ENCODE measurements around the gene ANKDD1B.
"Not testable (repeated sequence)": the region's sequence is repeated elsewhere in the genome, so short reads cannot be mapped to it uniquely, and the experiment has no call there.

Gene ANKDD1B

DNA sequence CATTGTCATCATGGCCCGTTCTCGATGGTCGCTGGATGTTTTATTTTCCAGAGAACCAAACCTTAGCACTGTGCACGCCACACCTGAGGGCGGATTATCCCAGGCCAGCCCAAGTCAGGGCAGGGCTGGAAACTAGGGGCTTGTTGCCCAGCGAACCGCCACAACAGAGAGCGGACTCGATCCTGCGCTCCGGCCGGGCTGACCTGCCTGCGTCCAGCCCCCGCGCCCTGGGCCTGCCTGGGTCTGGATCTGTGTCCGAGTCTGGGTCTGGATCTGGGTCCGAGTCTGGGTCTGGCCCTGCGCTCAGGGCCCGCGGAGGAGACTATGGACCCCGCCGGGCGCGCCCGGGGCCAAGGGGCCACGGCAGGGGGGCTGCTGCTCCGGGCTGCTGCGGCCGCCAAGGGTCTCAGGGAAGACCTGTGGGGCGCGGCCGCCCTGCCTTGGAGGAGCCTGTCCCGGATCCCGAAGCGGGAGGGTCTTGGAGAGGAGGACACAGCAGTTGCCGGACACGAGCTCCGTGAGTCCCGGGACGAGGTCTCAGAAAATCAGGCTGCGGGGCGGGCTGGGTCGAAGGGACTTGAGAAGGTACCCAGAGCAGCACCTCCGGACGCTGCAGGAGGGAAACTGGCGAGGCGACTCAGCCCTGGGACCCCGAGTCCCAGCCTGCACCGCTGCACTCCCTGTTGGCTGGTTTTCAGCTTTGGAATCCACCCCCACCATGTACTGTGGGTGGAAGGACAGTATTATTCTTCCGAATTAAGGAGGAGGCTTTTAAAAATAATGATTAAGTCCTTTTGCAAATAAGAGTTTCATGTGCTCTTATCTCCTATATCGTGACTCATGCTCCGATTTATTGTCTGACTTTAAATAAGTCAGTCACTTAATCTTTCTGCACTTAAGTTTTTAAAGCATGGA is at the start of gene ANKDD1B:
ANKDD1B (plus strand) TSS at position 143 of the 915 bp plus-strand sequence; CDS start at position 325, 182 bp downstream.
- in situ Hi-C loops (cut with MboI; ENCODE audit: low pct_unique_long_range_greater_than_20kb, low sequenced_read_pairs, unreplicated experiment), result no loop called here
- TF ChIP-seq, protein P1, sequence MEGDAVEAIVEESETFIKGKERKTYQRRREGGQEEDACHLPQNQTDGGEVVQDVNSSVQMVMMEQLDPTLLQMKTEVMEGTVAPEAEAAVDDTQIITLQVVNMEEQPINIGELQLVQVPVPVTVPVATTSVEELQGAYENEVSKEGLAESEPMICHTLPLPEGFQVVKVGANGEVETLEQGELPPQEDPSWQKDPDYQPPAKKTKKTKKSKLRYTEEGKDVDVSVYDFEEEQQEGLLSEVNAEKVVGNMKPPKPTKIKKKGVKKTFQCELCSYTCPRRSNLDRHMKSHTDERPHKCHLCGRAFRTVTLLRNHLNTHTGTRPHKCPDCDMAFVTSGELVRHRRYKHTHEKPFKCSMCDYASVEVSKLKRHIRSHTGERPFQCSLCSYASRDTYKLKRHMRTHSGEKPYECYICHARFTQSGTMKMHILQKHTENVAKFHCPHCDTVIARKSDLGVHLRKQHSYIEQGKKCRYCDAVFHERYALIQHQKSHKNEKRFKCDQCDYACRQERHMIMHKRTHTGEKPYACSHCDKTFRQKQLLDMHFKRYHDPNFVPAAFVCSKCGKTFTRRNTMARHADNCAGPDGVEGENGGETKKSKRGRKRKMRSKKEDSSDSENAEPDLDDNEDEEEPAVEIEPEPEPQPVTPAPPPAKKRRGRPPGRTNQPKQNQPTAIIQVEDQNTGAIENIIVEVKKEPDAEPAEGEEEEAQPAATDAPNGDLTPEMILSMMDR (IDR thresholded peaks at IDR 0.05; ENCODE audit: extremely low read depth, insufficient read depth, missing control alignments), result no peak
- DNase-seq (ENCODE audit: low spot score), result peak; percentile 43

DNA sequence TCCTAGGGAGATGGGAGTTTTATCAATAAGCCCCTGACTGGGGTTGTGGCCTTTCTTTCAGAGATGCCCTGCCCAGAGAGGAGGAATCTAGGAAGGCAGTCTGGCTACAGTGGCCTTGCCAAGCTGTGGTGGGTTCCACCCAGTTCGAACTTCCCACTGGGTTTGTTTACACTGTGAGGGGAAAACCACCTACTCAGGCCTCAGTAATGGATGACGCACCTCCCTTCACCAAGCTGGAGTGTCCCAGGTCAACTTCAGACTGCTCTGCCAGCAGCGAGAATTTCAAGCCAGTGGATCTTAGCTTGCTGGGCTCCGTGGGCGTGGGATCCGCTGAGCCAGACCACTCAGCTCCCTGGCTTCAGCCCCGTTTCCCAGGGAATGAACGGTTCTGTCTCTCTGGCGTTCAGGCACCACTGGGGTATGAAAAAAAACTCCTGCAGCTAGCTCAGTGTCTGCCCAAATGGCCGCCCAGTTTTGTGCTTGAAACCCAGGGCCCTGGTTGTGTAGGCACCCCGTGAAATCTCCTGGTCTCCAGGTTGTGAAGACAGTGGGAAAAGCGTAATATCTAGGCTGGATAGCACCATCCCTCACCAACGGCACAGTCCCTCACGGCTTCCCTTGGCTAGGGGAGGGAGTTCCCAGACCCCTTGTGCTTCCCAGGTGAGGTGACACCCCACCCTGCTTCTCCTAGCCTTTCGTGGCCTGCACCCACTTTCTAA is 45.1 kb upstream of the ANKDD1B start:
- in situ Hi-C loops (cut with MboI; ENCODE audit: low pct_unique_long_range_greater_than_20kb, low sequenced_read_pairs, unreplicated experiment); DNase-seq (ENCODE audit: low spot score): not testable (repeated sequence)

DNA sequence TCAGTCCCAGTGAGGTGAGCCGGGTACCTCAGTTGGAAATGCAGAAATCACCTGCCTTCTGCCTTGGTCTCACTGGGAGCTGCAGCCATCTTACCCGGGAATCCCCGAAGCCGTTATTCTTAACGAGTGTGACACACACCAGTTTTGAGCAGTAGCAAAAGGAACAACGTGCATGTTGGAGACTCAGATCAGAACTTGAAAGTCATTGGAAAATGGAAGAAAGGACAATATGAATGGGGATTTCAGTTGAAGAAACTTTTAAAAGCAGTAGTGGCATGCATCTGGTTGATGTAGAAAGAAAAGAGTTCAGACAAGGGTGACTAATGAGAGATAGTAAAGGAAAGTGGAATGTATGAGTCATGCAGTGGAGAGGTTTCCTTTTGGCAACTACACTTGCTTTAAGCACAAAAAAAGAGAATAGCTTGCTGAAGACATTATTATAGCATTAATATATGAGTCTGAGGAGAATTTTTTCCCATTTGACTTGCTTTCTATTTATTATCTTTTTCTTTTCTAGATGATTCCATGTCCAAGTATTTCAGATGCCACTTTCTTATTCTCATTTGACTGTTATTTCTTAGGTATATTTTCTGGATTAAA is 44.4 kb upstream of the ANKDD1B start:
- TF ChIP-seq, protein P1 (IDR thresholded peaks at IDR 0.05; ENCODE audit: extremely low read depth, insufficient read depth, missing control alignments), result no peak
- peak; percentile 54 for DNase-seq (ENCODE audit: low spot score)
- in situ Hi-C loops (cut with MboI; ENCODE audit: low pct_unique_long_range_greater_than_20kb, low sequenced_read_pairs, unreplicated experiment), result no loop called here

DNA sequence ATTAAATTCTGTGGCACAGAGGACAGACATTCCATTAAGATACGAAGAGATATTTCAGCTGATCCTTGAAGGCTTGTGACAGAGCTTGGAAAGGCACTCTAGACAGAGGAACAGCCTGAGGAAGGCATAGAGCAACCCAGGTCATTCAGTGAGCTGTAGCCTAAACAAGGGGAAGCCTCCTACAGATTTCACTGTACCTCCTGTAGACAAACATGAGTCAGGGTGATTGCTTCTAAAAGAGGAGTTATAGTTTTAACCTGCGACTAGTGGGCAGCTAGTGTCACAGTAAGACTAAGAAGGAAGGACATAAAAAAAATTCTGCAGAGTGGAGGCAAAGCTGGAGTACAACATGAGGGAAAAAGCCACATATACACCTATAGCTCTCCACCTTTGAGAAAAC is 43.5 kb upstream of the ANKDD1B start:
- TF ChIP-seq, protein P1 (IDR thresholded peaks at IDR 0.05; ENCODE audit: extremely low read depth, insufficient read depth, missing control alignments), result no peak
- DNase-seq (ENCODE audit: low spot score), result peak; percentile 14
- in situ Hi-C loops (cut with MboI; ENCODE audit: low pct_unique_long_range_greater_than_20kb, low sequenced_read_pairs, unreplicated experiment), result no loop called here

DNA sequence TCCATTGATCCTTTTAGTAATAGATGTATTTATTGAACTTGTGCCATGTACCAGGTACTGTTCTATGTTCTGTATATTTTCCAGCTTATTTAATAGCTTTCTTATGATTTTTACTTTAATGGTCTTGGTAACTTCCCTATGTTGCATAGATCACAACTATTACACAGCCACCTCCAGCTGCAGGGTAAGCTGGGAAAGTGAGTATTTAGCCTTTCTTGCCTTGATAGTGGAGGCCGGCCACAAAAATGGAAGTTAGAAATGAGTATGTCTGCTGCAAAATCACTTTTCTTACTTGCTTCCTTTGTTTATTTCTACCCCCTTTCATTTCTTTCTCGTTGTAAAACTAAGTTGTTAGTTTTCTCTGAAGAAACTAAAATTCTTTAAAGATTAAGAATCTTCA is 43.1 kb upstream of the ANKDD1B start:
- no peak for DNase-seq (ENCODE audit: low spot score)
- in situ Hi-C loops (cut with MboI; ENCODE audit: low pct_unique_long_range_greater_than_20kb, low sequenced_read_pairs, unreplicated experiment), result no loop called here

DNA sequence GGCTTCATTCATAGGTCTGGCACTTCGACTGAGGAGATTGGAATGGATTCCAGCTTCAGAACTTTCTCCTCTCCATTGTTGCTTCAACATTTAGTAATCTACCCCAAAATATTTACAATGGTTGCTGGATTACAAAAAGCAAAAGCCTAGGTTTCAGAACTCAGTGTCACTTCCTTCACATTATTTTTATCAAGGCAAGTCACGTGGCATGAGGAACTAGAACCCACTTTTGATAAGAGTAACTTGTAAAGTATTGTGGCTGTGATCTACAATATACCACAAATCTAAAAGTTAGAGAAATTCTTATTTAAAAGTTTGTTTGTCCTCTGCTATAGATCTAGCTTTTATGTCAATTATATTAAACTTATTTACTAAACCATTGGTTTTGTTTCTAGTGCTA is 39.7 kb upstream of the ANKDD1B start:
- DNase-seq (ENCODE audit: low spot score), result no peak
- TF ChIP-seq, protein P1 (IDR thresholded peaks at IDR 0.05; ENCODE audit: extremely low read depth, insufficient read depth, missing control alignments), result no peak

More for the DNA sequence above, 43.1 kb upstream of the ANKDD1B start:
- TF ChIP-seq, protein P1 (IDR thresholded peaks at IDR 0.05; ENCODE audit: extremely low read depth, insufficient read depth, missing control alignments), result no peak

More for the DNA sequence above, 39.7 kb upstream of the ANKDD1B start:
- in situ Hi-C loops (cut with MboI; ENCODE audit: low pct_unique_long_range_greater_than_20kb, low sequenced_read_pairs, unreplicated experiment), result loop anchor here (5.0 kb wide), 1 partner anchor 59 kb away; the partner anchor contains the start of genes CERT1 and POLK
